ENCODE data around the gene TAOK3.
"Not testable (repeated sequence)": the region's sequence is repeated elsewhere in the genome, so short reads cannot be mapped to it uniquely, and the experiment has no call there.

TAOK3 gene

DNA sequence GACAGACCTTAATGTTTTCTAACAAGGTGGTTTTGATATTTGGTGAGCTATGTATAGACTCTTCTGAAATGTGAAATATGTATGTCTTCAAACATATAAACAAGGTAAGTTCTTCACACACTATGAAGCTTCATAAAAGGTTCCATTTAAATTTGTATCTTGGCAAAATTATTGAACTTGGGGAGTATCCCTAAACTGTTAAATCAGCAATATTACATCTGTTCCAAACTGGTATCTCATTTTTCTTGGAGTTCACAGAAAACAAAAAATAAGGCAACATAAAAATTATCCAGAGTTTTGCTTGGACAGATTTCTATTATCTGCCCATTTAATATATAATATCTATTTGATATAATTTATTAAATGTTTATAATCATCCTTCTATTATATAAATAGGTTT, 62.4 kb downstream of the TAOK3 start:
- no peaks in the 10 kb centered on the region for H3K4me1 ChIP-seq (ENCODE audit: low read length)
- no peaks in the 10 kb centered on the region for H3K36me3 ChIP-seq (replicated peaks; ENCODE audit: insufficient read depth, low read length)
- no peaks in the 10 kb centered on the region for H4K20me1 ChIP-seq (ENCODE audit: insufficient read depth, low read length)
- no peaks in the 10 kb centered on the region for H3K9me2 ChIP-seq (replicated peaks; ENCODE audit: insufficient read depth, low read length)
- no peaks in the 10 kb centered on the region for H3K79me2 ChIP-seq (ENCODE audit: low read length)
- TF ChIP-seq EZH2phosphoT487 (IDR thresholded peaks at IDR 0.05; ENCODE audit: low read length) (no peak), EZH2 (optimal IDR thresholded peaks at IDR 0.05; ENCODE audit: low read depth, low read length) (no peak)
- TF ChIP-seq, protein P1, sequence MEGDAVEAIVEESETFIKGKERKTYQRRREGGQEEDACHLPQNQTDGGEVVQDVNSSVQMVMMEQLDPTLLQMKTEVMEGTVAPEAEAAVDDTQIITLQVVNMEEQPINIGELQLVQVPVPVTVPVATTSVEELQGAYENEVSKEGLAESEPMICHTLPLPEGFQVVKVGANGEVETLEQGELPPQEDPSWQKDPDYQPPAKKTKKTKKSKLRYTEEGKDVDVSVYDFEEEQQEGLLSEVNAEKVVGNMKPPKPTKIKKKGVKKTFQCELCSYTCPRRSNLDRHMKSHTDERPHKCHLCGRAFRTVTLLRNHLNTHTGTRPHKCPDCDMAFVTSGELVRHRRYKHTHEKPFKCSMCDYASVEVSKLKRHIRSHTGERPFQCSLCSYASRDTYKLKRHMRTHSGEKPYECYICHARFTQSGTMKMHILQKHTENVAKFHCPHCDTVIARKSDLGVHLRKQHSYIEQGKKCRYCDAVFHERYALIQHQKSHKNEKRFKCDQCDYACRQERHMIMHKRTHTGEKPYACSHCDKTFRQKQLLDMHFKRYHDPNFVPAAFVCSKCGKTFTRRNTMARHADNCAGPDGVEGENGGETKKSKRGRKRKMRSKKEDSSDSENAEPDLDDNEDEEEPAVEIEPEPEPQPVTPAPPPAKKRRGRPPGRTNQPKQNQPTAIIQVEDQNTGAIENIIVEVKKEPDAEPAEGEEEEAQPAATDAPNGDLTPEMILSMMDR (IDR thresholded peaks at IDR 0.05; ENCODE audit: low read length): no peak
- DNase-seq: no peak
- H3K9ac ChIP-seq (ENCODE audit: low read length): no peak overlapping the region
- H2AFZ ChIP-seq (ENCODE audit: low read length): no peak overlapping the region
- no peaks in the 10 kb centered on the region for H3F3A ChIP-seq (ENCODE audit: insufficient read depth, low read length)
- no peak overlapping the region for H3K27ac ChIP-seq (ENCODE audit: low read length)
- no peak overlapping the region for H3K4me3 ChIP-seq (ENCODE audit: low read length)
- H3K9me3 ChIP-seq (replicated peaks; ENCODE audit: insufficient read depth, low read length): no peaks in the 10 kb centered on the region
- no peaks in the 10 kb centered on the region for H3K27me3 ChIP-seq (replicated peaks; ENCODE audit: insufficient read depth, low read length)
- H3K4me2 ChIP-seq (ENCODE audit: low read depth, low read length): no peak overlapping the region

DNA sequence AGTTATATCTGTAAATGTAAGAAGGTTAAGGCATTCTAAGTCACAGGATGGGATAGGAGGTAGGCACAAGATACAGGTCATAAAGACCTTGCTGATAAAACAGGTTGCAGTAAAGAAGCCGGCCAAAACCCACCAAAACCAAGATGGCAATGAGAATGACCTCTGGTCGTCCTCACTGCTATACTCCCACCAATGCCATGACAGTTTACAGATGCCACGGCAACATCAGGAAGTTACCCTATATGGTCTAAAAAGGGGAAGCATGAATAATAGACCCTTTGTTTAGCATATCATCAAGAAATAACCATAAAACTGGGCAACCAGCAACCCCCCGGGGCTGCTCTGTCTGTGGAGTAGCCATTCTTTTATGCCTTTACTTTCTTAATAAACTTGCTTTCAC, 64.7 kb downstream of the TAOK3 start:
- not testable (repeated sequence) for H3K27ac ChIP-seq (ENCODE audit: low read length); H3K4me2 ChIP-seq (ENCODE audit: low read depth, low read length); H4K20me1 ChIP-seq (ENCODE audit: insufficient read depth, low read length); H2AFZ ChIP-seq (ENCODE audit: low read length); H3K9me2 ChIP-seq (replicated peaks; ENCODE audit: insufficient read depth, low read length); H3K4me3 ChIP-seq (ENCODE audit: low read length); H3K4me1 ChIP-seq (ENCODE audit: low read length); H3K9ac ChIP-seq (ENCODE audit: low read length); DNase-seq; H3F3A ChIP-seq (ENCODE audit: insufficient read depth, low read length); H3K36me3 ChIP-seq (replicated peaks; ENCODE audit: insufficient read depth, low read length); H3K27me3 ChIP-seq (replicated peaks; ENCODE audit: insufficient read depth, low read length); H3K79me2 ChIP-seq (ENCODE audit: low read length); H3K9me3 ChIP-seq (replicated peaks; ENCODE audit: insufficient read depth, low read length)

DNA sequence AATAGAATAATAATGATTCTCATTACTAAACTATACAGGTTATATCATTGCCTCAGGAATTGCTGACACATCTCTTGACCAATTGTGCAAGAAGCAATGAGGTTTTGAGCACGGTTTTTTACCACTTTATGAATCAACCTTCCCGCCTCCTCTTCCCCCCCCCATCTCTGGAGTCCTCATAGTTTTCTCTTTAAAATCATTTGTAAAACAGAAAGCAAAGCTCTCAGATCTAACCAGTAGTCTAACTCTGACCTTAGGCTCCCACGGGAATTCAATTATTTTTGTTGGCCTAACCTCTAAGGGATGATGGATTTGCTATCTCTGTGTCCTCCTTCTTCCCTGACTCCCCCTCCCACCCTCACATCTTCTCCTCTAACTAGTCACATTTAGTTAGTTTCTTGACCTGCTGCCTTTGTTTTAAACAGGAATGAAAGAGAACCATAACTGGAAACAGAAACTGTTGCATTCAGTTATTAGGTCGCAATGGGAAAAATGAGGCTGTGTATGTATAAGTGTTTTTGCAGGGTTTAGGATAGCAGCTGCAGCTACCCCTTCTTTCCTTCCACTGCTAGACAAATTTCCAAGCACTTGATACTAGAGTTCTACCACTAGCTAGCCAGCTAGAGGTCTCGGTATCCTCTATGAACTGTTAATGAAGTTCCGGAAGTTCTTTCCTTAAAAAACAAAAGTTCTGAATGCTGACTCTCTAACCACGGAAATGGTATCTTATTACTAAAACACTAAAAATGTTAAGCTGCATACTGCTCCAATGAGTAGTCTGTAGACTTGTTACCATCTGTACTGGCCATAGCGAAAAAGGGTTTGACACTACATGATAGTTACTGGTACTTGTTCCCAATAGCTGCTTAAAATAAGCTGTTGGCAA, 65.4 kb downstream of the TAOK3 start:
- H3K4me3 ChIP-seq (ENCODE audit: low read length): no peak overlapping the region
- H3K4me2 ChIP-seq (ENCODE audit: low read depth, low read length): no peak overlapping the region
- no peak overlapping the region for H2AFZ ChIP-seq (ENCODE audit: low read length)
- TF ChIP-seq, protein P1 (IDR thresholded peaks at IDR 0.05; ENCODE audit: low read length): no peak
- TF ChIP-seq EZH2 (optimal IDR thresholded peaks at IDR 0.05; ENCODE audit: low read depth, low read length): no peak
- no peak for TF ChIP-seq EZH2phosphoT487 (IDR thresholded peaks at IDR 0.05; ENCODE audit: low read length)
- H3K27ac ChIP-seq (ENCODE audit: low read length): no peak overlapping the region
- H3K9ac ChIP-seq (ENCODE audit: low read length): no peak overlapping the region
- DNase-seq: no peak
- H3K79me2 ChIP-seq (ENCODE audit: low read length): no peaks in the 10 kb centered on the region
- no peaks in the 10 kb centered on the region for H4K20me1 ChIP-seq (ENCODE audit: insufficient read depth, low read length)
- no peaks in the 10 kb centered on the region for H3F3A ChIP-seq (ENCODE audit: insufficient read depth, low read length)
- H3K9me2 ChIP-seq (replicated peaks; ENCODE audit: insufficient read depth, low read length): no peaks in the 10 kb centered on the region
- no peaks in the 10 kb centered on the region for H3K4me1 ChIP-seq (ENCODE audit: low read length)
- no peaks in the 10 kb centered on the region for H3K36me3 ChIP-seq (replicated peaks; ENCODE audit: insufficient read depth, low read length)
- H3K9me3 ChIP-seq (replicated peaks; ENCODE audit: insufficient read depth, low read length): no peaks in the 10 kb centered on the region
- H3K27me3 ChIP-seq (replicated peaks; ENCODE audit: insufficient read depth, low read length): no peaks in the 10 kb centered on the region

DNA sequence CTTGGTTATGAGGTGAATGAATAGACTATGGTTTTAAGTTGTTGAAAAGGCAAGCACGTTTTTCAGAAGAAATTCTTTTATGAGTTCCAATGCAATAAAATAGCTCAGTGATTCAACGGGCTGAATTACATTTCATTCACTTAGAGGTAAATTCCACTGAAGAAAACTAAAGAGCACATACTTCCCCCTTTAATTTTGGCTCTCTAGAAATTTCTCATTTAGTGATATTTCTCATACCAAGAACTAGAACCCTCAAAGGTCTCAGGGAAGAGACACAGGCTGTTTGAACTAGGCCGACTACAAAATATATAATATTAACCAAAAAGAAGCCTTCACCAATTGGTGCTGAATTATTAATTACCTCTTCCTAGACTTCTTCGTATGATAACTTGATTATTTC, 68.6 kb downstream of the TAOK3 start:
- H3K36me3 ChIP-seq (replicated peaks; ENCODE audit: insufficient read depth, low read length): no peaks in the 10 kb centered on the region
- H3K27me3 ChIP-seq (replicated peaks; ENCODE audit: insufficient read depth, low read length): no peaks in the 10 kb centered on the region
- no peaks in the 10 kb centered on the region for H3K9me2 ChIP-seq (replicated peaks; ENCODE audit: insufficient read depth, low read length)
- TF ChIP-seq EZH2 (optimal IDR thresholded peaks at IDR 0.05; ENCODE audit: low read depth, low read length) (no peak), EZH2phosphoT487 (IDR thresholded peaks at IDR 0.05; ENCODE audit: low read length) (no peak)
- TF ChIP-seq, protein P1 (IDR thresholded peaks at IDR 0.05; ENCODE audit: low read length): no peak
- no peaks in the 10 kb centered on the region for H3K4me1 ChIP-seq (ENCODE audit: low read length)
- no peak overlapping the region for H3K9ac ChIP-seq (ENCODE audit: low read length)
- DNase-seq: no peak
- no peaks in the 10 kb centered on the region for H4K20me1 ChIP-seq (ENCODE audit: insufficient read depth, low read length)
- H3K4me2 ChIP-seq (ENCODE audit: low read depth, low read length): no peak overlapping the region
- H2AFZ ChIP-seq (ENCODE audit: low read length): no peak overlapping the region
- no peak overlapping the region for H3K27ac ChIP-seq (ENCODE audit: low read length)
- H3K79me2 ChIP-seq (ENCODE audit: low read length): no peaks in the 10 kb centered on the region
- no peak overlapping the region for H3K4me3 ChIP-seq (ENCODE audit: low read length)
- no peaks in the 10 kb centered on the region for H3K9me3 ChIP-seq (replicated peaks; ENCODE audit: insufficient read depth, low read length)
- H3F3A ChIP-seq (ENCODE audit: insufficient read depth, low read length): no peaks in the 10 kb centered on the region
